Measurements from ENCODE around the gene BIRC2.
A peak's percentile ranks its signal among the peaks of the same experiment; 100 is the strongest.
"Not testable (repeated sequence)": the region's sequence is repeated elsewhere in the genome, so short reads cannot be mapped to it uniquely, and the experiment has no call there.

BIRC2 gene

GRCh38 chr11:102346748-102347461, at the start of gene BIRC2:
BIRC2 (plus strand) TSS chr11:102347214; CDS start chr11:102349855, 2,641 bp downstream.
- peak; percentile 81 for DNase-seq

- DNase-seq: not testable (repeated sequence)
Observed at GRCh38 chr11:102300837-102301236, 46.2 kb upstream of the BIRC2 start.

- DNase-seq: no peak
Observed at GRCh38 chr11:102302241-102302640, 44.8 kb upstream of the BIRC2 start.

GRCh38 chr11:102304686-102305085, 42.3 kb upstream of the BIRC2 start:
- DNase-seq: no peak

- no peak for DNase-seq
Observed at GRCh38 chr11:102305352-102306047, 41.5 kb upstream of the BIRC2 start.

GRCh38 chr11:102306048-102306597, 40.9 kb upstream of the BIRC2 start:
- DNase-seq: peak; percentile 36

- peak; percentile 25 for DNase-seq
Observed at GRCh38 chr11:102306817-102307726, 39.9 kb upstream of the BIRC2 start.

GRCh38 chr11:102307727-102308038, 39.3 kb upstream of the BIRC2 start:
- DNase-seq: no peak

GRCh38 chr11:102309621-102310541, 37.1 kb upstream of the BIRC2 start:
- DNase-seq: no peak

- DNase-seq: no peak
Observed at GRCh38 chr11:102312667-102313066, 34.3 kb upstream of the BIRC2 start.

- DNase-seq: no peak
Observed at GRCh38 chr11:102313238-102313940, 33.6 kb upstream of the BIRC2 start.

- no peak for DNase-seq
Observed at GRCh38 chr11:102314784-102315183, 32.2 kb upstream of the BIRC2 start.

GRCh38 chr11:102316346-102316904, 30.6 kb upstream of the BIRC2 start:
- no peak for DNase-seq

- peak; percentile 92 for DNase-seq
Observed at GRCh38 chr11:102317099-102317767, 29.8 kb upstream of the BIRC2 start, which contains the start of gene BIRC3. BIRC3 (plus strand) TSS chr11:102317484; CDS start chr11:102324510, 7,026 bp downstream.

- DNase-seq: no peak
Observed at GRCh38 chr11:102317768-102318103, 29.3 kb upstream of the BIRC2 start.

GRCh38 chr11:102318469-102318868, 28.5 kb upstream of the BIRC2 start:
- no peak for DNase-seq

- no peak for DNase-seq
Observed at GRCh38 chr11:102319544-102319943, 27.5 kb upstream of the BIRC2 start.

GRCh38 chr11:102320188-102320587, 26.8 kb upstream of the BIRC2 start:
- DNase-seq: no peak

- DNase-seq: no peak
Observed at GRCh38 chr11:102320679-102321078, 26.3 kb upstream of the BIRC2 start.

- DNase-seq: no peak
Observed at GRCh38 chr11:102322560-102322959, 24.5 kb upstream of the BIRC2 start.
